Neural progenitor cell (in vitro differentiated cells): ENCODE results near the gene OR6J1. TPM values are rescaled to one million over a fixed set of nuclear protein-coding genes. Genes with fewer than 3 reads are reported as not detected.

ENCODE experiments used
- DNase-seq: peaks from one replicate; pipeline ENCODE4 v3.0.0-alpha.2; 2016; ENCODE audit warnings: low spot score
- H2AFZ ChIP-seq: fragments of 200-600 bp; sonication (generic); replicated peaks from 2 replicates; pipeline ENCODE4 v1.6.1; 2016; ENCODE audit warnings: antibody characterized with exemption
- H3F3A ChIP-seq: fragments of 200-600 bp; sonication (generic); 2 replicates; pipeline ENCODE4 v1.6.1; 2016; ENCODE audit warnings: antibody characterized with exemption, low read depth
- H3K27ac ChIP-seq: fragments of 200-600 bp; sonication (generic); 2 replicates; pipeline ENCODE4 v1.5.1; 2016; ENCODE audit warnings: mild to moderate bottlenecking
- H3K27me3 ChIP-seq: fragments of 200-600 bp; sonication (generic); 2 replicates; pipeline ENCODE4 v1.6.1; 2016; ENCODE audit warnings: mild to moderate bottlenecking, moderate library complexity
- H3K36me3 ChIP-seq: fragments of 200-600 bp; sonication (generic); 2 replicates; pipeline ENCODE4 v1.5.1; 2016
- H3K4me1 ChIP-seq: fragments of 200-600 bp; sonication (generic); 2 replicates; pipeline ENCODE4 v1.6.1; 2016; ENCODE audit warnings: mixed run types
- H3K4me2 ChIP-seq: fragments of 200-600 bp; sonication (generic); 2 replicates; pipeline ENCODE4 v1.6.1; 2016
- H3K4me3 ChIP-seq: fragments of 200-600 bp; sonication (generic); 2 replicates; pipeline ENCODE4 v1.5.1; 2016
- H3K79me2 ChIP-seq: fragments of 200-600 bp; sonication (generic); 2 replicates; pipeline ENCODE4 v1.6.1; 2016; ENCODE audit warnings: low read depth
- H3K9ac ChIP-seq: fragments of 200-600 bp; sonication (generic); 2 replicates; pipeline ENCODE4 v1.6.1; 2016
- H3K9me3 ChIP-seq: fragments of 200-600 bp; sonication (generic); 2 replicates; pipeline ENCODE4 v1.5.1; 2016; ENCODE audit warnings: low read depth
- H4K20me1 ChIP-seq: fragments of 200-600 bp; sonication (generic); 2 replicates; pipeline ENCODE4 v1.6.1; 2016; ENCODE audit warnings: low read depth
- H3K27ac Mint-ChIP-seq: 3 replicates; pipeline ENCODE4 v1.8.0; 2021; ENCODE audit warnings: mixed read lengths
- H3K27me3 Mint-ChIP-seq: 2 replicates; pipeline ENCODE4 v1.8.0; 2022; ENCODE audit warnings: low read depth, mild to moderate bottlenecking, inconsistent platforms, moderate library complexity, mixed read lengths; ENCODE audit not compliant: insufficient read depth
- H3K36me3 Mint-ChIP-seq: 3 replicates; pipeline ENCODE4 v1.8.0; 2021; ENCODE audit warnings: mixed read lengths
- H3K4me1 Mint-ChIP-seq: 3 replicates; pipeline ENCODE4 v1.8.0; 2021; ENCODE audit warnings: mixed read lengths
- H3K4me3 Mint-ChIP-seq: 3 replicates; pipeline ENCODE4 v1.8.0; 2021; ENCODE audit warnings: mild to moderate bottlenecking, moderate library complexity, mixed read lengths
- H3K9me3 Mint-ChIP-seq: 3 replicates; pipeline ENCODE4 v1.8.0; 2020; ENCODE audit warnings: mixed read lengths
- CTCF ChIP-seq: fragments of 200-600 bp; sonication (generic); IDR thresholded peaks from 2 replicates; pipeline ENCODE4 v1.5.1; 2017; ENCODE audit warnings: antibody characterized with exemption, mild to moderate bottlenecking
- EZH2 ChIP-seq: fragments of 200-600 bp; sonication (generic); IDR thresholded peaks from 2 replicates; pipeline ENCODE4 v1.6.1; 2017; ENCODE audit warnings: antibody characterized with exemption, mild to moderate bottlenecking, moderate library complexity
- EZH2phosphoT487 ChIP-seq: fragments of 200-600 bp; sonication (generic); IDR thresholded peaks from 2 replicates; pipeline ENCODE4 v1.6.1; 2017; ENCODE audit warnings: antibody characterized with exemption
- total RNA-seq: library from RNA; depleted of rRNA; stranded (reverse); fragments of >200 nt; gene quantifications from 2 replicates; pipeline ENCODE4 v1.2.3, GENCODE V29; 2015; ENCODE audit warnings: low replicate concordance

Gene OR6J1
- total RNA-seq, 1 donor from 2014 or later: not detected

DNA sequence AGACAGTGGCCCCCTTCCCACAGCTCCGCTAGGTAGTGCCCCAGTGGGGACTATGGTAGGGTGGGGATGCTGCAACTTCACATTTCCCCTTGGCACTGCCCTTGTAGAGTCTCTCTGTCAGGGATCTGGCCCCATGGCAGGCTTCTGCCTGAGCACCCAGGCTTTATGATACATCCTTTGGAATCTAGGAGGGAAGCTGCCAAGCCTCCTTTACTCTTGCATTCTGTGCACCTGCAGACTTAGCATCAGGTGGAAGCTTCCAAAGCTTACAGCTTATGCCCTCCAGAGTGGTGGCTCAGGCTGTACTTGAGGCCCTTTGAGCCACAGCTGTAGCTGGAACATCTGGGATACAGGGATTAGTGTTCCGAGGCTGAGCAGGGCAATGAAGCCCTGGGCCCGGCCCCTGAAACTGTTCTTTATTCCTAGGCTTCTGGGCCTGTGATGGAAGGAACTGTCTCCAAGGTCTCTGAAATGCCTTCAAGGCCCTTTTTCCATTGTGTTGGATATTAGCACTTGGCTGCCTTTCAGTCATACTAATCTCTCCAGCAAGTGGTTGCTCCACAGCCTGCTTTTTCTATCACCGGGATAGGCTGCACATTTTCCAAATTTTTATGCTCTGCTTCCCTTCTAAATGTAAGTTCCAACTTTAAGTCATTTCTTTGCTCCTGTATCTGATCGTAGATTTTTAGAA lies 22.2 kb upstream of the OR6J1 start:
- peaks cover 2% of the 10 kb centered on the region for H3K4me1 Mint-ChIP-seq
- Histone ChIP-seq H2AFZ (no peak overlapping the region), H3K27ac (no peak overlapping the region), H3K9me3 (no peaks in the 10 kb centered on the region), H3K36me3 (no peaks in the 10 kb centered on the region), H3K4me2 (no peak overlapping the region), H3K4me1 (no peaks in the 10 kb centered on the region), H3K79me2 (no peaks in the 10 kb centered on the region), H4K20me1 (no peaks in the 10 kb centered on the region), H3F3A (no peaks in the 10 kb centered on the region), H3K4me3 (no peak overlapping the region), H3K9ac (no peak overlapping the region), H3K27me3 (no peaks in the 10 kb centered on the region)
- TF ChIP-seq EZH2phosphoT487 (no peak), CTCF (no peak), EZH2 (no peak)
- no peak for DNase-seq
- H3K4me3 Mint-ChIP-seq: no peak overlapping the region
- no peak overlapping the region for H3K27ac Mint-ChIP-seq
- H3K36me3 Mint-ChIP-seq: no peaks in the 10 kb centered on the region
- H3K27me3 Mint-ChIP-seq: peaks cover 4% of the 10 kb centered on the region
- no peaks in the 10 kb centered on the region for H3K9me3 Mint-ChIP-seq

- H3K4me1 ChIP-seq: no peaks in the 10 kb centered on the region
- no peaks in the 10 kb centered on the region for H3K9me3 ChIP-seq
- no peak overlapping the region for H3K9ac ChIP-seq
- Mint-ChIP-seq H3K27me3 (peaks cover 4% of the 10 kb centered on the region), H3K36me3 (no peaks in the 10 kb centered on the region), H3K27ac (no peak overlapping the region), H3K9me3 (no peaks in the 10 kb centered on the region), H3K4me3 (no peak overlapping the region), H3K4me1 (peaks cover 2% of the 10 kb centered on the region)
- TF ChIP-seq EZH2 (no peak), CTCF (no peak), EZH2phosphoT487 (no peak)
- no peak overlapping the region for H3K27ac ChIP-seq
- H3K27me3 ChIP-seq: no peaks in the 10 kb centered on the region
- H3K4me2 ChIP-seq: no peak overlapping the region
- no peak overlapping the region for H3K4me3 ChIP-seq
- no peak overlapping the region for H2AFZ ChIP-seq
- H3F3A ChIP-seq: no peaks in the 10 kb centered on the region
- DNase-seq: no peak
- no peaks in the 10 kb centered on the region for H4K20me1 ChIP-seq
- no peaks in the 10 kb centered on the region for H3K36me3 ChIP-seq
- H3K79me2 ChIP-seq: no peaks in the 10 kb centered on the region
Measured at GRCh38 chr14:22664261-22664660, 20.1 kb upstream of the OR6J1 start.

DNA sequence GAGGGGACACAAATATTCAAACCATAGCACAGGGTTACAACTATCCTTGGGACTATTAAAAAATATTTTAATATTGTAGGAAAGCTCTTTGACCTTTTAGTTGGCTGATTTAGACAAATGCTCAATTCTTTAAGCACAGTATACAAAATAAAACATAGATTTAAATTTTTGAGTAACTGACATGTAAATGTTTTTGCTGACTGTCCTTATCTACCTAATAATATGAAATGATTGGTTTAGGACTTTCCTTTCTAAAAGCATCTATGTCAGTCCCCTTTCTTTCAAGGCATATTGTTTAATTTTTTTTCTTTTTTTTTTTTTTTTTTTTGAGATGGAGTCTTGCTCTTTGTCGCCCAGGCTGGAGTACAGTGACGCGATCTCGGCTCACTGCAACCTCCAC lies 16.5 kb upstream of the OR6J1 start:
- H3K4me3 ChIP-seq: no peak overlapping the region
- TF ChIP-seq EZH2phosphoT487 (no peak), CTCF (no peak), EZH2 (no peak)
- DNase-seq: no peak
- no peaks in the 10 kb centered on the region for H3K27me3 ChIP-seq
- peaks cover 6% of the 10 kb centered on the region for H3K4me1 ChIP-seq
- no peak overlapping the region for H2AFZ ChIP-seq
- Mint-ChIP-seq H3K27me3 (peaks cover 4% of the 10 kb centered on the region), H3K9me3 (no peaks in the 10 kb centered on the region), H3K36me3 (no peaks in the 10 kb centered on the region), H3K4me3 (no peak overlapping the region), H3K4me1 (peaks cover 17% of the 10 kb centered on the region), H3K27ac (no peak overlapping the region)
- no peaks in the 10 kb centered on the region for H3K9me3 ChIP-seq
- no peaks in the 10 kb centered on the region for H4K20me1 ChIP-seq
- no peaks in the 10 kb centered on the region for H3K79me2 ChIP-seq
- H3K36me3 ChIP-seq: no peaks in the 10 kb centered on the region
- H3K27ac ChIP-seq: no peak overlapping the region
- no peak overlapping the region for H3K4me2 ChIP-seq
- no peak overlapping the region for H3K9ac ChIP-seq
- H3F3A ChIP-seq: no peaks in the 10 kb centered on the region
